ENCODE data around the gene TNFAIP1.
"Not testable (repeated sequence)": the region's sequence is repeated elsewhere in the genome, so short reads cannot be mapped to it uniquely, and the experiment has no call there.

TNFAIP1 gene, protein sequence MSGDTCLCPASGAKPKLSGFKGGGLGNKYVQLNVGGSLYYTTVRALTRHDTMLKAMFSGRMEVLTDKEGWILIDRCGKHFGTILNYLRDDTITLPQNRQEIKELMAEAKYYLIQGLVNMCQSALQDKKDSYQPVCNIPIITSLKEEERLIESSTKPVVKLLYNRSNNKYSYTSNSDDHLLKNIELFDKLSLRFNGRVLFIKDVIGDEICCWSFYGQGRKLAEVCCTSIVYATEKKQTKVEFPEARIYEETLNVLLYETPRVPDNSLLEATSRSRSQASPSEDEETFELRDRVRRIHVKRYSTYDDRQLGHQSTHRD

DNA sequence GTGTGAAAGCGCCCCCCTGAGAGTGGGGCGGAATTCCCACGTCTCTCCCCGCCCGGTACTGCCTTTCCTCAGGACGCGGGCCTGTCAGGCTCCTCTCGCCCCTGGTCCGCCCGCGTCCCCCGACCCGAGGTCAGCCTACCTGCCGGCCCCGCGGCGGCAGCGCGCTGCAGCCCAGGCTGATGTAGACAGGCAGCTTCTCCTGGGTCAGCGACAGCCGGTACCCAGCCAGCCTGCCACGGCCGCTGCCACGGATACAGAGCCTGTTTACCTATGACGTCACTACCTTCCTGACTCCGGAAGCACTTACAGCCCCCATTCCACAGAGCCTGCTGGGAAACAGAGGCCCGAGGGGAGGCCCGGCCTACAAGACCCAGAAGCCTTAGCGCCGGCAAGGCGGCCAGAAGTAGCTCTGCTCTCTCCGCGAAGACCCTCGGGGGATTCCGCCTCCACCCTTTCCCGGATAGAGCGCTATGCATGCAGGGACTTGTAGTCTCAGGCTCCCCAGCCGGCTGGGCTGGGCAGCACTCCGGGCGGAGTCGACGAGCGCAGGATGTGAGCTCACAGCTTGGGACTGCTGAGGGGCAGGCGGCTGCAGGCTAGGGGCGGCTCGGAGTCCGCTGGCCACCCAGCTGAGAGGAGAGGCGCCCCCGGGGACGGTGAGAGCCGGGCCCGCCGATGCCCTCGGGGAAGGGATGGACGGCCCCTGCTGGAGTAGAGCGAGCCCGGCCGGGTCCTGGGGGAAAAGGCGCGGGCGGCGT is at the start of gene TNFAIP1, which contains the start of gene IFT20:
Gene TNFAIP1, plus strand, starts transcription at position 561 of the 758 bp plus-strand sequence. CDS start 3,761 bp downstream, outside the sequence.
Gene IFT20, minus strand, starts transcription at position 272 of the 758 bp plus-strand sequence. CDS start 3,487 bp downstream, outside the sequence.
- DNase-seq (ENCODE audit: low spot score) = peak; percentile 100

DNA sequence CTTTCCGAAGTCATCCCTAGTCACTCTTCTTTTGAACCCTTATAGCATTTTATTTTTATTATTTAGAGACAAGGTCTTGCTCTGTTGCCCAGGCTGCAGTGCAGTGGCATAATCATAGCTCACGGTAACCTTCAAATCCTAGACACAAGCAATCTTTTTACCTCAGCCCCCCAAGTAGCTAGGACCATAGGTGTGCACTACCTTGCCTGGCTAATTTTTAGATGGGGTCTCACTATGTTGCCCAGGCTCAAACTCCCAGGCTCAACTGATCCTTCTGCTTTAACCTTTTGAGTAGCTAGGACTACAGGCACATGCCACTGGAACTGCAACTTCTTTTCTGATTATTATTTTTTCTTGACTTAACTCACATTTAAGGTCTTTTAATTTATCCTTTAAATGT is 49.6 kb upstream of the TNFAIP1 start:
- DNase-seq (ENCODE audit: low spot score) = no peak

DNA sequence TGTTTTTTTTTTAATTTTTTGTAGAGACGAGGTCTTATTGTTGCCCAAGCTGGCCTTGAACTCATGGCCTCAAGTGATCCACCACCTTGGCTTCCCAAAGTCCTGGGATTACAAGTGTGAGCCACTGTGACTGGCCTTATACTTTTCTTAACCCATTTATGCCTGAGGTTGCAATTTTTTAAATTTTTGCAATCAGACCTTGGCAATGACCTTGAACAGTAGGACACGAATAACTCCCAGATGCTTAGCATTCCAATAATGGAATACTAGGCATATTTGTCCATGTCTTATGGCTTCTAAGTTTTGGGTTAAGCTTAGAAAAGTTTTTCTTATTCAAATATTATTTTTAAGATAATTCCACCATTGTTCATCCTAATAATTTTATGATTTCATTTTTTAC is 44.9 kb upstream of the TNFAIP1 start:
- no peak for DNase-seq (ENCODE audit: low spot score)

DNA sequence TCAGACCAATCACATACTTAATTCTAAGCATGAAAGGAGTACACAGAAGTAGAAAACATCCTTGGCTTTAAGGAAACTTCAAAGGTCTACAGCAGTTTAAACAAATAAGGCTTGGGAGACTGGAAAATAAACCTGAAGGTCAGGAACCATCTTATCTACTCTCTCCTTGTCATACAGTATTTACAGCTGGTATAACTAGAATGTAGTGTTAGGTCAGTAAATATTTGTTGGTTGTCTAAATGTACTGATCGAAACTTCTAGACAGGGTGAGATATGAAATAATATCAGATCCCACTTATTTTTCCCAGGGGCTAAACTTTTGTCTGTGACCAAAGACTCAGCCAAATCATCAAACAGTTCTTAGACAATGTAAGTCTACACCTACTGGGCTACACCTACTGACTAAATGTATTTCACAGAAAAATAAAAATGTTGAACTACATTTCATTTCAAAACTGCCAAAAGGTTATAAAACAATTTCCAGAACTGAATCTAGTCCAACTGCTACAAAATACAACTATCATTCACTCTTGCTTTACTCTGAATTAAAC is 43.7 kb upstream of the TNFAIP1 start:
- DNase-seq (ENCODE audit: low spot score) = no peak

DNA sequence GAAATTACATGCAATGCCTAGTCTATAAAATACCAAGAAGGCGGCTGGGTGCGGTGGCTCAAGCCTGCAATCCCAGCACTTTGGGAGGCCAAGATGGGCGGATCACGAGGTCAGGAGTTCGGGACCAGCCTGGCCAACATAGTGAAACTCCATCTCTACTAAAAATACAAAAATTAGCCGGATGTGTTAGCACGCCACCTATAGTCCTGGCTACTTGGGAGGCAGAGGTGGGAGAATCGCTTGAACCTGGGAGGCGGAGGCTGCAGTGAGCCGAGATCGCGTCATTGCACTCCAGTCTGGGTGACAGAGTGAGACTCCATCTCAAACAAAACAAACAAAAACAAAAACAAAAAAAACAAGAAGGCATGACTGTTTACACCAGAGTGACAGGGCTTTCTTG is 42.7 kb upstream of the TNFAIP1 start:
- not testable (repeated sequence) for DNase-seq (ENCODE audit: low spot score)

DNA sequence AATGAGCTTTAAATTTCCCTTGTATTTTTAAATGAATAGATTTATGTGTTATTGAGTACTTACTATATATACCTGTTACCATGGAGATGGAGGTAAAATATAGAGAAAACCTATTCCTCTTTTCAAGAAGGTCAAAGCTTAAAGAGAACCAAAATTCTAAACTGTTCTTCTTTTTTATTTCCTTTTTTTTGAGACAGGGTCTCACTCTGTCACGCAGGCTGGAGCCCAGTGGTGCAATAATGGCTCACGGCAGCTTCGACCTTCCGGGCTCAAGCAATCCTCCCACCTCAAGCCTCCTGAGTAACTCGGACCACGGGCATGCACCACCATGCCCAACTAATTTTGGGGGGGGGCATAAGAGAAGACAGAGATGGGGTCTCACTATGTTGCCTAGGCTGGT is 41.6 kb upstream of the TNFAIP1 start:
- DNase-seq (ENCODE audit: low spot score) = no peak

DNA sequence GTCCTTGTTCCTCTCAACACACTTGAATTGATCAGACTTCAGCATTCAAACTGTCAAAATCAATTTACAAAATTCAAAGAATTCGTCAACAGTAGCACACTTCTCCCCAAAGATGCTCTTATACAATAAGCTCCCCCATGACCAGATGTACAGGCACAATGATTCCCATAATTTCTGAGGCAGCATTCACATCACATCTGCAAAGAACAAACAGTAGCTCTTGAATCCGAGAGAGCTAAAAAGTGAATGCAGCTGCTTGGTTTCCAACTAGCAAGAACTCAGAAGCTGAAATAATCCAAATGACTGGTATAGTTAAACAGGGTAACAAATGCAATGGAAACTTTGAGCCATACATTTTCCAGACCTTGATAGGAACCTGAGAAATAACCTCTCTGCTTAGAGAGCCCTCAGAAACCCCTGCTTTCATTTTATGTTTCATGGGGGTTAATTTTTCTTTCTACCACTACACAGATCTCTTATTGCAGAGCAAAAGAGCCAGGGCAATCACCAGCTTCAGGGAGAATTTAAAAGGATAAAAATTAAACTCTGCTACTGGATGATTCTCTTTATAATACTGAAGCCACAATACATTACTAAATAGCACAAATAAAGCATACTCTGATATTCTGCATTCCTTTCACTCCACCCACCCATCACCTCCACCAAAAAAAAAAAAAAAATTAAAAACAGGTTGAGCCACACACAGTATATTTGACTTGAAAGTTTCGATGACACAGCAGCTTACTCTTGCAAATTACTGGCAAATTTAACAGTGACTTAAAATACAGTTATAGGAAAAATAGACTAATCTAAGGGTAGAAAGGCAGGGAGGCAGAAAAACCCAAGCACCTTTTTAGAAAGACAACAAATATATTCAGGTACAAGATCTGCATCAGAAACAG is 39.6 kb upstream of the TNFAIP1 start:
- no peak for DNase-seq (ENCODE audit: low spot score)

DNA sequence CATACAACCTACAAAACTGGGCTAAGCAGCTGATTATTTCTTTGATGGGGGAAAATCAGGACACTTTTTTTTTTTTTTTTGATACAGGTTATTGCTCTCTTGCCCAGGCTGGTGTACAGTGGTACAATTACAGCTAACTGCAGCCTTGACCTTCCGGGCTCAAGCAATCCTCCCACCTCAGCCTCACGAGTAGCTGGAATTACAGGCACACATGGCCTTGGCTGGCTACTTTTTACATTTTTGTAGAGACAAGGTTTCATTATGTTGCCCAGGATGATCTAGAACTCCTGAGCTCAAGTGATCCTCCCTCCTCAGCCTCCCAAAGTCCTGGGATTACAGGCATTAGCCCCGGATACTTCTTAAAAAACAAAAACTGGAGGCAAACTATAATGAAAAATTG is 37.1 kb upstream of the TNFAIP1 start:
- DNase-seq (ENCODE audit: low spot score) = no peak

DNA sequence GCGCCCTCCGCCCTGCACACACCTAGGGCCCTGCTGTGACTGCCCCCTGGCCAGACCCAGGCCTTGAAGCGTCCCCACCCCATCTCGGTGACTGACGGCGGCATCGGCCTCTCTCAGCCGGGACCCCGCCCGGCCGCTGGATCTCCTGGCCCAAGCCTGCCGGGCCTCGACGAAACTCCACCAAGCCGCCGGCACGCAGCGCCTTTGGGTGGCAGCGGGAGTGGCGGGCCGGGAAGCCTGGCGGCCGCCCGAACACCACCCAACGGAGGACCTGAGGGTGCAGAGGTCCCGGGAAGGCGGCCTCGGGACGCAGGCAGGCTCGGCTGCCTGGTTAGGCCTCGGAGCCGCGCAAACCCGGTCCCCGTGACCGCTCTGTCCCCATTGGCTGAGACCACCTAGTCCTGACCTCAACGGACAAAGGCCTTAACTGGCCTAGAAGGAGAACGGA is 28.6 kb upstream of the TNFAIP1 start:
- DNase-seq (ENCODE audit: low spot score) = no peak

DNA sequence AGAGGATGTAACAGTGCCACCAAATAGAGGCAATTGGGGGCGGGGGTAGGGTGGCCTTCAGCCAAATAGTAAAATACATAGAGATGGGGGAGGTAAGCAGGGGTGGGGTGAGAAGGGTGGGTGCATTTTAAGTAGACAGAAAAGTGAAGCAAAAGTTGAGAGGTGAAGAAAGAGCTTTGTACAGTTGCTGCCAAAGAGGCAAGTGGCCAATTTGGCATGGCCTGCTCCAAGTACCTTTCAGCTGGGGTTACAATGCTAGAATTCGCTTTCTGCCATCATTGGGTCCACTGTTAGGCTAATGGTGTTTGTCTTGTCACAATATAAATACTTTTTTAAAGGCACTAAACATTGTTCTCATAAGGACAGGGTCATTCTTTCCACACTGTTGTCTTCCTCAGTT is 21.7 kb upstream of the TNFAIP1 start:
- DNase-seq (ENCODE audit: low spot score) = no peak

DNA sequence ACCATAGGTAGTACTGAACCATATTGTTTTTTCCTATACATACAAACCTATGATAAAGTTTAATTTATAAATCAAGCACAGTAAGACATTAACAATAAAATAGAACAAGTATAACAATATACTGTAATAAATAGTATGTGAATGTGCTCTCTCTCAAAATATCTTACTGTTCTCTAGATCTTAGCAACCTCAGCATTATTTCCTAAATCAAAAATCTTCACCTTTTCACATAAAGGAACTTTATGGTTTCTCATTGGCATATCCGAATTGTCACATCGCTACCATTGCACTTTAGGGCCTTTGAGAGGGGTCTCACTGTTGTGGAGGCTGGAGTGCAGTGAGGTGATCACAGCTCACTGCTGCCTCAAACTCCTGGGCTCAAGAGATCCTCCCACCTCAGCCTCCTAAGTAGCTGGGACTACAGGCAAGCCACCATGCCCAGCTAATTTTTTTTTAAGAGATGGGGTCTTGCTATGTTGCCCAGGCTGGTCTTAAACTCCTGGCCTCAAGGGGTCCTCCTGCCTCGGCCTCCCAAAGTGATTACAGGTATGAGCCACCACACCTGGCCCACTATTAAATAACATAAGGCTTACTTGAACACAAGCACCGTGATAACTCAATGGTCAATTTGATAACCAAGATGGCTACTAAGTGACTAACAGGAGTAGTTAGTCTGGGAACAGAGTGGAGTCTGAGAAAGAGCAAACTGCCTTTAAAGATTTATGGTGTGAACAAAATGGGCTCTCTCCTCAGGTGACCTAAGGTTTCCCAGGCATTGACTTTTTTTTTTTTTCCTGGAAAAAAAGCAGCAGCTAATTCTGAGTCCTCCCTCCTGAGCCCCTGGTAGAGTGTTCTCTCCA is 19.5 kb upstream of the TNFAIP1 start:
- no peak for DNase-seq (ENCODE audit: low spot score)

DNA sequence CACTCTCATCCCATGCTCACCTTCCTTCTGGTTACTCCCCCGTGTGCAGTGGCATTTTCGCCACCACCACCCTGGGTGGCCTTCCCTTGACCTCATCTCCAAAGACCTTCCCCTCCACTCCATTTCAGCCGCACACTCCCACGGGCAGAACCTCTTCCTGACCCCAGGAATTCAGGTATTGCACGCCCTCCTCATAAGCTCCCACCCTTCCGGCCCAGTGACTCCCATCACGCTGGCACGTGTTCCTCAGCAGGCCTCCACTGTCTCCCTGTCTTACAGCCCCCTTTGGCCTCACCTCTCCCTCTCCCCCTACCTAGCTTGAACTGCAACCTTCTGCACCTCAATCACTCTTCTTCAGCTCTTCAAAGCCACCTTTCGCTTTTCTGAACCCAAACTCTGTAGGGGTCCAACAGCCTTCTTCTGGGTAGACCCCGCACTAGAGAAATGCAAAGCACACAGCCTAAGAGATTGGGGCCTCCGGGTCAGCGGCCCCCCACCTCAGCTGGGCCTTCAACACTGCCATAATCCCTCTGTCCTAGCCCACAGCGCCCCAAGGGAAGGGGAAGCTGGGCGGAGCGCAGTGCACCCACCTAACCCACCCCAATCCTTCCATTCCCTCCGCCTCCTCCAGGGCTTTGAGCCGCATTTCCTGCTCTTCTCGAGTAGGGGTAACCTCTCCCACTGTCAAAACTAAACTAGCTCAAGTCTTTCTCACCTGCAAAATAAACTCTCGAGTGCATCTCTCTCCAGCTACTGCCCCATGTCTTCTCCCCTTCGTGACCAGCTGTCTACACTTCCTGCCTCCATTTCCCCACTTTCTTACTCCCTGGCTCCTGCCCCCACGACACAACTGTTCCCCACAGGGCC is 18.2 kb upstream of the TNFAIP1 start:
- DNase-seq (ENCODE audit: low spot score) = no peak

DNA sequence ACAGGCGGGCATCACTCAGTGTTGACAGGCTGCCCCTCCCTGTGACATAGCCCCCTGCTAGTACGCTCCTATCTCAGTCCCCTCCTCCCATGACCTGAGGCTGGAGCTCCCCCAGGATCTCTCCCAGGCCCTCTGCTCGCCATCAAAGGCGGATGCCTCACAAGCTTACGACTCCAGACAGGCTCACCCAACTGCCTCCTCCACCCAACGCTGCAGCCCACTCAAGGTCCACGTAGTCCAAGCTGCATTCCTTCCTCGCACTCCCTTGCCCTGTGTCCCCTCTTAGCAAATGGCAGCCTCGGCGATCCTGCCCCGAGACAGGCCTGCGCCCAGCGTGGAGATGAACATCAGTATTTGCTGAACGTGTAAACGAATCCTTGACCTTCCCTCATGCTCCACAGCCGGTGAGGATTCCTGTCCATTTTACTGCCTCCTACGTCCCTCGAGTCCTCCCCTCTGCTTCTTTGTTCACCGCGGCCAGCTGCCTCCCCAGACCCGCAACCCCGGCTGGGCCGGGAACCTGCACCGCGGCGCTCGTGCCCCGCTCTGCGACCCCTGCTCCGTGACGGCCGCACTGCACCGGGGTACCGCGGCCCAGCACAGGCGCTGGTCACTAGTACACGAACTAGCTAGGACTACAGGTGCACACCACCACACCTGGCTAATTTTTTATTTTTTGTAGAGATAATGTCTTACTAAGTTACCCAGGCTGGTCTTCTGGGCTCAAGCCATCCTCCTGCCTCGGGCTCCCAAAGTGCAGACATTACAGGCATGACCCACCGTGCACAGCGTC is 17.4 kb upstream of the TNFAIP1 start:
- DNase-seq (ENCODE audit: low spot score) = peak; percentile 26

DNA sequence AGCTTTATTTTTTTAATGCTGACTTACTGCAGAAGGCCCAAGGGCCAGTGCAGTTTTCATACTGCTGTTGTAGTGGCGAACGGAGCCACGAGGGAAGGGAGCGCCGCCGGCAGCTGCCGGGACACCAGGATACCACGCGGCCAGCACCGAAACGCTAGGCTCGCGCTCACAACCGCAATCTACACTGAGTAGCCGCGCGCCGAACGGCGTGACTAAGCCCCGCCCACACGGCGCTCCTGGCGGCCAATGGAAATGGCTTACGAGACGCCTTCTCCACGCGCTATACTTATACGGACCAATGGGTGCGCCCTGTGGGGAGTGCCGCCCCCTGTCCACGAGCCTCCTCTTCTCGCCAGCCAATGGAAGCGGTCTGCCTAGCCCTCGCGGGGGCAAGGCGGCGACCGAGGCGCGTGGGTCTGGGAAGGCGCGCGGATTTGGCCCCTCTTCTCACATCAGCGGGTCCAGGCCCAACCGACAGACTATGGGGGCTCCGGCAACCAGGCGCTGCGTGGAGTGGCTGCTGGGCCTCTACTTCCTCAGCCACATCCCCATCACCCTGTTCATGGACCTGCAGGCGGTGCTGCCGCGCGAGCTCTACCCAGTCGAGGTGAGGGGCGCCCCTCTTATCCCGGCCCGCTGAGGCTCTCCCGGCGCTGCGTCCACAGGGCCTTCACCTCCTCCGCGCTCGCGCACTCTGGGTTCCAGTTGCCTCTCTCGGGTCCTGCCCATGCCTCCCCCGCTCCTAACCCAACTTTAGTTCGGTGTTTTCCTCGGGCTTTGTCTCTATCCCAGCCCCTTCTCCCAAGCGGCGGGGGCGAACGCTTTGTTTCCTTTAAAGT is 16.6 kb upstream of the TNFAIP1 start, which contains the start of gene TMEM97:
Gene TMEM97, plus strand, starts transcription at position 442 of the 839 bp plus-strand sequence. Its CDS starts 40 bp downstream, at position 482.
- DNase-seq (ENCODE audit: low spot score) = peak; percentile 98

DNA sequence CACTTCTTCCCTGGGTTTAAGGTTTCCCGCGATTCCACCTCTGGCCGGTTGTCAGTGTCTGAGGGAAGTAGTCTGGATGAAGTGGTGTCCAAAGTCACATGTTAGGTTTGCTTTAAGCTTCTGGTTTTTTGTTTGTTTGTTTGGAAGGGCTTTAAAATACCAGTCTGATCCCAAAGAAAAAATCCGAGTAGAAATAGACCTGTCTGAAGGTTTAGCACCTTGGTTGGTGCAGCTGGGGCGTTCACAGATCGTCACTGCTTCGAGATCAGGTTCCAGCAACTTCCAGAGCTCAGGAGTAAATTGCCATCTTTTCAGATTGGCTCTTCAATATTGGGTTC is 16.0 kb upstream of the TNFAIP1 start:
- peak; percentile 49 for DNase-seq (ENCODE audit: low spot score)

DNA sequence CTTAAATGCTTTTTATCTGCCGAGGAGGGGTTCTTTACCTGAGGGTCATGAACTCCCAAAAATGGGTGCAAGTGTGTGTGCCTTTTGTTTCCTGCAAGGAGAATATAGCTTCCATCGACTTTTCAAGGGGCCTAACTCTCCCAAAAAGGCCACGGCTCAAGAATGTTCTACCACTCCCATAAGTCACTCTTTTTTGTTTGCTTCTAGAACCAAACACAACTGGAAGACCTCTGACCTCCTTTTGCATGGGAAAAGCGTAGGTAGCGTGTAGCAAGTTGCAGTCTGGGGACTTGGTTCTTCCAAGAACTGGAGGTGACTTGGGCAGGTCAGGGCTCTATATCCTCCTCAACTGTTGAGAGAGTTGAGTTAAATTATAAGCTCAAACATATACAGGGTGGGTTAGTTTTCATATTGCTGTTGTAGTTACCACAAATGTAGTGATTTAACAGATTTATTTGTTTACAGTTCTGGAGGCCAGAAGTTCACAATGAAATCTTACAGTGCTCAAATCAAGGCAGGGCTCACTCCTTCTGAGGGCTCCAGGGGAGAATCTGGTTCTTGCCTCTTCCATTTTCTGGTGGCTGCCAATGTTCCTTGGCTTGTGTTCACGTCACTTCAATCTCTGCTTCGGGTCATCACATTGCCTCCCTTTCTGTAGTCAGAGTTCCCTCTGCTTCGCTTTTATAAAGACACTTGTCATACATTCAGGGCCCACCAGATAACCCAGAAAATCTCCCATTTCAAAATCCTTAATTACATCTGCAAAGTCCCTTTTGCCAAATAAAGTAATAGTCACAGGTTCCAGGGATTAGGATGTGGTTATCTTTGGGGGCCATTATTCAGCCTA is 15.1 kb upstream of the TNFAIP1 start:
- DNase-seq (ENCODE audit: low spot score) = no peak

DNA sequence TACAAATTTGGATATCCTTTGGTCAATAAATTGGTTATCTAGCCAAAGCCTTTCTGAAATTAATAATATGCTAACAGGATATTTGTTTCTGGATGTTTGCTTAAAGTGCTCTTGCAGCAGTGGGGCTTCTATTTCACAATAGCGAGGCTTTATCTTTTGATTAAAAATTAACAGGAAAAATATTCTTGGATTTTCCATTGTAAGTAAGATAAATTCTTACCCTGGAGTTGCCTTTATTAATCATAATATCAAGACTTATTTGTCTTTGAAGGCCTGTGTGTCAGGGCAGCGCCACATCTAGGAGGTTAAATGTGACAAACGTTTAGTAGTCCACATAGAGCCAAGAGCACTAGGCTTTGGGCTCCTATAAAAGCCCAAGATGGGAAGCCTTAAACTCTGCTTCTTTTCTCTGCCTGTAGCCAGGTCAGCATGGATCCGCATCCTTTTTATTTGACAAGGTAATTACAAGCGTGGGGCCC is 11.3 kb upstream of the TNFAIP1 start:
- DNase-seq (ENCODE audit: low spot score) = no peak
